Vagina (tissue), 2 donors: ENCODE data around the gene JAK1.

Experiments
- POLR2A ChIP-seq, 2 donors: fragments of 450-650 bp; IDR thresholded peaks; one replicate each; pipeline ENCODE4 v1.6.1; 2017; ENCODE audit warnings: antibody characterized with exemption in 2 of 2, mild to moderate bottlenecking in 2 of 2, moderate library complexity in 2 of 2
- POLR2AphosphoS5 ChIP-seq, 2 donors: sonication (generic); formaldehyde crosslinking; IDR thresholded peaks; one replicate each; pipeline ENCODE4 v1.9.0; 2017; ENCODE audit warnings: antibody characterized with exemption in 2 of 2, mild to moderate bottlenecking in 2 of 2, low read depth in 1 of 2; ENCODE audit not compliant: insufficient read depth in 1 of 2
- TF ChIP-seq, protein P1 (sequence below), 3 experiments: fragments of 450-650 bp in 2 of 3; fragments of 200-600 bp in 1 of 3; sonication (generic) in 1 of 3; IDR thresholded peaks; one replicate each; pipeline ENCODE4 v1.5.1; 2017 to 2019; ENCODE audit warnings: antibody characterized with exemption in 3 of 3, mild to moderate bottlenecking in 2 of 3, moderate library complexity in 2 of 3

DNA sequence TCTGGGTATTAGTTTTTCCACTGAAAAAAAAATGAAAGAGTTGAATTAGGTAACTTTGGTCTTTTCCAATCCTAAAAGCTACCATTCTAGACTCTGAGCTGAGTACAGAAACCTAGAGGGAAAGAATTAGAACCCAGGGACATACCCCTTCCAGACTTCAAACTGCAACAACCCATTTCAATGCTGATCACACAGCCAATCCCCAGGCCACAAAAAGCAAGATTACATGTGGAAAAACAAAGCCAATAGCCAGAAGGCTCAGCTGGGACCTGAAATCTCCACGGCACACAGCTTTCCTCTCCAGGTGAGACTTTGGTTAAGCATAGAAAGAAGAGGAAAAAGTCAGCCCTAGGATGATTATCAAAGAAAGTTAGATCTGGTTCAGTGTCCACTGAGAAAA is 88.8 kb downstream of the JAK1 start:
- TF ChIP-seq POLR2A (IDR thresholded peaks at IDR 0.05) (no peak), POLR2AphosphoS5 (IDR thresholded peaks at IDR 0.05; ENCODE audit: insufficient read depth in 1 of 2, low read depth in 1 of 2) (no peak)
- TF ChIP-seq, protein P1, sequence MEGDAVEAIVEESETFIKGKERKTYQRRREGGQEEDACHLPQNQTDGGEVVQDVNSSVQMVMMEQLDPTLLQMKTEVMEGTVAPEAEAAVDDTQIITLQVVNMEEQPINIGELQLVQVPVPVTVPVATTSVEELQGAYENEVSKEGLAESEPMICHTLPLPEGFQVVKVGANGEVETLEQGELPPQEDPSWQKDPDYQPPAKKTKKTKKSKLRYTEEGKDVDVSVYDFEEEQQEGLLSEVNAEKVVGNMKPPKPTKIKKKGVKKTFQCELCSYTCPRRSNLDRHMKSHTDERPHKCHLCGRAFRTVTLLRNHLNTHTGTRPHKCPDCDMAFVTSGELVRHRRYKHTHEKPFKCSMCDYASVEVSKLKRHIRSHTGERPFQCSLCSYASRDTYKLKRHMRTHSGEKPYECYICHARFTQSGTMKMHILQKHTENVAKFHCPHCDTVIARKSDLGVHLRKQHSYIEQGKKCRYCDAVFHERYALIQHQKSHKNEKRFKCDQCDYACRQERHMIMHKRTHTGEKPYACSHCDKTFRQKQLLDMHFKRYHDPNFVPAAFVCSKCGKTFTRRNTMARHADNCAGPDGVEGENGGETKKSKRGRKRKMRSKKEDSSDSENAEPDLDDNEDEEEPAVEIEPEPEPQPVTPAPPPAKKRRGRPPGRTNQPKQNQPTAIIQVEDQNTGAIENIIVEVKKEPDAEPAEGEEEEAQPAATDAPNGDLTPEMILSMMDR (IDR thresholded peaks at IDR 0.05): no peak
